Liver (tissue), 9 donors: ENCODE measurements around the gene MRPS9. TPM values are rescaled to one million over a fixed set of nuclear protein-coding genes. Genes with fewer than 3 reads are reported as not detected.

Experiments used
- DNase-seq: peaks from one replicate; pipeline ENCODE4 v3.0.0-alpha.2; 2017; ENCODE audit warnings: low spot score
- H3K27ac ChIP-seq, 2 donors: one replicate each; pipeline ENCODE4 v1.7.0; 2013; ENCODE audit warnings: inconsistent platforms in 2 of 2, low read length in 2 of 2, control low read depth in 1 of 2, low read depth in 1 of 2, mild to moderate bottlenecking in 1 of 2
- H3K27me3 ChIP-seq, 4 donors: one replicate each; pipeline versions ENCODE4 v1.6.1 to v1.7.0; 2013; ENCODE audit warnings: low read length in 3 of 4, inconsistent platforms in 1 of 4, mild to moderate bottlenecking in 1 of 4, moderate library complexity in 1 of 4; ENCODE audit not compliant: control insufficient read depth in 4 of 4, insufficient read depth in 4 of 4
- H3K36me3 ChIP-seq, 4 donors: one replicate each; pipeline versions ENCODE4 v1.6.1 to v1.7.0; 2013; ENCODE audit warnings: low read length in 3 of 4, mild to moderate bottlenecking in 3 of 4, low read depth in 1 of 4, moderate library complexity in 1 of 4; ENCODE audit not compliant: control insufficient read depth in 4 of 4, insufficient read depth in 3 of 4
- H3K4me1 ChIP-seq, 4 donors: one replicate each; pipeline versions ENCODE4 v1.6.1 to v1.7.0; 2013; ENCODE audit warnings: low read length in 3 of 4, mild to moderate bottlenecking in 3 of 4, moderate library complexity in 1 of 4; ENCODE audit not compliant: control insufficient read depth in 4 of 4, insufficient read depth in 4 of 4
- H3K4me3 ChIP-seq, 3 donors: one replicate each; pipeline versions ENCODE4 v1.6.1 to v1.7.0; 2013; ENCODE audit warnings: low read length in 3 of 3, control low read depth in 1 of 3, low read depth in 1 of 3, mild to moderate bottlenecking in 1 of 3
- H3K9ac ChIP-seq, 2 donors: one replicate each; pipeline ENCODE4 v1.7.0; 2013; ENCODE audit warnings: low read length in 2 of 2, mild to moderate bottlenecking in 2 of 2, moderate library complexity in 2 of 2, control low read depth in 1 of 2, low read depth in 1 of 2
- H3K9me3 ChIP-seq, 4 donors: one replicate each; pipeline versions ENCODE4 v1.6.1 to v1.7.0; 2013; ENCODE audit warnings: low read length in 3 of 4; ENCODE audit not compliant: control insufficient read depth in 4 of 4
- CTCF ChIP-seq: fragments of 150-350 bp; IDR thresholded peaks from 2 replicates; pipeline ENCODE4 v1.5.1; 2017; ENCODE audit warnings: improper control_type of control experiment, low read depth, low read length; ENCODE audit not compliant: missing input control
- EGR1 ChIP-seq, 2 donors: IDR thresholded peaks; 2 replicates each; pipeline ENCODE4 v1.6.1; 2016 to 2018; ENCODE audit warnings: antibody characterized with exemption in 2 of 2, low read depth in 2 of 2
- FOXA1 ChIP-seq: IDR thresholded peaks from 2 replicates; pipeline ENCODE4 v1.6.1; 2016; ENCODE audit warnings: antibody characterized with exemption
- FOXA2 ChIP-seq: IDR thresholded peaks from 2 replicates; pipeline ENCODE4 v1.6.1; 2016; ENCODE audit warnings: antibody characterized with exemption
- GABPA ChIP-seq, 2 donors: IDR thresholded peaks in 1 of 2; conservative IDR thresholded peaks in 1 of 2; 2 replicates each; pipeline ENCODE4 v1.6.1; 2016; ENCODE audit warnings: antibody characterized with exemption in 2 of 2, mild to moderate bottlenecking in 1 of 2, moderate library complexity in 1 of 2
- HNF4A ChIP-seq, 2 donors: conservative IDR thresholded peaks; 2 replicates each; pipeline ENCODE4 v1.6.1; 2016; ENCODE audit warnings: antibody characterized with exemption in 2 of 2, mild to moderate bottlenecking in 2 of 2
- HNF4G ChIP-seq: IDR thresholded peaks from 2 replicates; pipeline ENCODE4 v1.6.1; 2016; ENCODE audit warnings: antibody characterized with exemption
- JUND ChIP-seq, 2 donors: IDR thresholded peaks; 2 replicates each; pipeline ENCODE4 v1.6.1; 2016; ENCODE audit warnings: antibody characterized with exemption in 2 of 2
- MAX ChIP-seq: IDR thresholded peaks from 2 replicates; pipeline ENCODE4 v1.6.1; 2016; ENCODE audit warnings: antibody characterized with exemption
- NR2F2 ChIP-seq: IDR thresholded peaks from 2 replicates; pipeline ENCODE4 v1.6.1; 2016; ENCODE audit warnings: antibody characterized with exemption
- RAD21 ChIP-seq, 2 donors: IDR thresholded peaks; 2 replicates each; pipeline ENCODE4 v1.6.1; 2016; ENCODE audit warnings: antibody characterized with exemption in 2 of 2, mild to moderate bottlenecking in 2 of 2
- RXRA ChIP-seq, 2 donors: IDR thresholded peaks; 2 replicates each; pipeline ENCODE4 v1.6.1; 2017 to 2018; ENCODE audit warnings: antibody characterized with exemption in 2 of 2, mild to moderate bottlenecking in 1 of 2
- SP1 ChIP-seq: IDR thresholded peaks from 2 replicates; pipeline ENCODE4 v1.6.1; 2018; ENCODE audit warnings: antibody characterized with exemption, mild to moderate bottlenecking
- TAF1 ChIP-seq: conservative IDR thresholded peaks from 2 replicates; pipeline ENCODE4 v1.6.1; 2016; ENCODE audit warnings: antibody characterized with exemption, mild to moderate bottlenecking
- YY1 ChIP-seq: IDR thresholded peaks from 2 replicates; pipeline ENCODE4 v1.6.1; 2016; ENCODE audit warnings: antibody characterized with exemption, mild to moderate bottlenecking
- WGBS: extraction: QIAGEN DNeasy Blood & Tissue Kit; methylation state at CpG from one replicate; pipeline ENCODE4 v1.1.7; 2013; 5-methylcytosine and 5-hydroxymethylcytosine counted together
- polyA plus RNA-seq, 2 donors: library from polyadenylated mRNA; stranded (reverse) in 1 of 2; unstranded in 1 of 2; fragments of 200-250 nt in 1 of 2; fragments of >200 nt in 1 of 2; fragmentation: Nextera tagmentation in 1 of 2; extraction: Ambion mirVana in 1 of 2; gene quantifications; one replicate each; pipeline versions ENCODE4 v1.2.1 to v1.2.3, GENCODE V29; 2013 to 2015
- total RNA-seq, 2 donors: library from RNA; depleted of rRNA; stranded (reverse); fragments of >200 nt; gene quantifications; one replicate each; pipeline ENCODE4 v1.2.3, GENCODE V29; 2014
- TF ChIP-seq, protein P1 (sequence below): IDR thresholded peaks from 2 replicates; pipeline ENCODE4 v1.6.1; 2016; ENCODE audit warnings: antibody characterized with exemption
- TF ChIP-seq, protein P2 (sequence below): IDR thresholded peaks from 2 replicates; pipeline ENCODE4 v1.6.1; 2016; ENCODE audit warnings: antibody characterized with exemption
- TF ChIP-seq, protein P3 (sequence below): IDR thresholded peaks from 2 replicates; pipeline ENCODE4 v1.6.1; 2016; ENCODE audit warnings: antibody characterized with exemption, mild to moderate bottlenecking
- donor health status: healthy.
- donor health status: healthy.
- donor health status: healthy.
- donor health status: healthy.
- donor health status: healthy.

MRPS9 gene
- total and polyA plus RNA-seq, 4 donors = 11.5 to 27.7 (median 17.9) TPM

DNA sequence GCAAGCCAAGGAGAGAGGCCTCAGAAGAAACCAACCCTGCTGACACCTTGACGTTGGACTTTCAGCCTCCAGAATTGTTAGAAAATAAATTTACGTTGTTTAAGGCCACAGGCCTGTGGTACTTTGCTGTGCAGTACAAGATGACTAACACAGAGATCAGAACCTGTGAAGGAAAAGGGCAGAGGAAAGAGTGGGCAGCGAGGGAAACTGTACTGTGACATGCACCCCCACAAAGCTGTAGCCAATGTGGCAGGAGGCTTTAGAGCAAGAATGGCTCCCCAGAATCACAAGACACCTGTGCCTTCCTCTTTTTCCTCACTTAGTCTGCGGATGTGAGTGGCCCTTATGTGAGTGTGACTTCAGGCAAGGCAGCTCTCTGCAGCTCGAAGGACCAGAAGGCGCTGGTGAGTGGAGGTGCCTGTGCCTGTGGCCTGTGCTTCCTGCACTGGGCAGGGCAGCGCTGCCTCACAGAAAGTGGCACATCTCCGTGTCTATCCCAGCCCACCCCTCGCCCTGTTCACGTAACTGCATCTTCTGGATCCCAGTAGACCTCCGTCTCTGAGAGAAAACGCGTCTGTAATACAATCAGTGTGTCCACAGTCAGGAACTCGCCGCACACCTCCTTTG is 89.5 kb downstream of the MRPS9 start:
- Histone ChIP-seq H3K27ac (no peak overlapping the region), H3K9ac (no peak overlapping the region), H3K9me3 (no peaks in the 10 kb centered on the region), H3K27me3 (no peaks in the 10 kb centered on the region), H3K4me1 (no peaks in the 10 kb centered on the region), H3K4me3 (no peak overlapping the region), H3K36me3 (no peaks in the 10 kb centered on the region)
- 91% methylated on average over 15 of the region's 15 CpGs for WGBS
- DNase-seq = no peak
- TF ChIP-seq TAF1 = no peak

- WGBS = 79% methylated on average over 5 of the region's 5 CpGs
- H3K27ac ChIP-seq = no peak overlapping the region
- TF ChIP-seq EGR1 (IDR thresholded peaks at IDR 0.05; ENCODE audit: low read depth in 2 of 2) (no peak), RXRA (IDR thresholded peaks at IDR 0.05) (no peak), JUND (IDR thresholded peaks at IDR 0.05) (no peak)
- H3K4me1 ChIP-seq = no peaks in the 10 kb centered on the region
- H3K9ac ChIP-seq = no peak overlapping the region
- H3K4me3 ChIP-seq = no peak overlapping the region
- no peak for DNase-seq
- H3K9me3 ChIP-seq = no peaks in the 10 kb centered on the region
- H3K36me3 ChIP-seq = no peaks in the 10 kb centered on the region
- H3K27me3 ChIP-seq = no peaks in the 10 kb centered on the region
Measured at GRCh38 chr2:105129722-105130232, 91.9 kb downstream of the MRPS9 start.

DNA sequence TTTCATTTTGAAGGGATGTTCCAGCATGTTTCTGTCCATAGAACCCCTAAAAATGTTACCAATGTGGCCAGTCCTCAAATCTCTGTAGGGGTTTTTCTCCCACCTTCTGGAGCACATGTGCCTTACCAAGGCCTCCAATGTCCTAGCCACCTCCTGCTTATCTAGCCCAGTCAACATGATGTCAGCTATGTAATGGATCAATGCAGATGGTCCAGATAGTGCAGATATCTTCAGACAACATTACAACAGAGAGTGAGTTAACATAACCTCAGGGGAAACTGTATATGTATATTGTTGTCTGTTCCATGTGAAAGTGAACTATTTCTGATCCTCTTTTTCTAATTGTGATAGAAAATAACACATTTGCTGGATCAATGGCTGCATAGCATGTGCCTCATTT is 92.7 kb downstream of the MRPS9 start:
- Histone ChIP-seq H3K27me3 (no peaks in the 10 kb centered on the region), H3K4me1 (no peaks in the 10 kb centered on the region), H3K27ac (no peak overlapping the region), H3K9me3 (no peaks in the 10 kb centered on the region), H3K4me3 (no peak overlapping the region), H3K9ac (no peak overlapping the region), H3K36me3 (no peaks in the 10 kb centered on the region)
- no peak for TF ChIP-seq HNF4A (conservative IDR thresholded peaks at IDR 0.05)
- no peak for TF ChIP-seq TAF1
- TF ChIP-seq JUND (IDR thresholded peaks at IDR 0.05) = no peak
- TF ChIP-seq RAD21 (IDR thresholded peaks at IDR 0.05) = no peak
- TF ChIP-seq SP1 = no peak
- no peak for TF ChIP-seq GABPA (IDR thresholded peaks at IDR 0.05 in 1 of 2, conservative IDR thresholded peaks at IDR 0.05 in 1 of 2)
- no peak for TF ChIP-seq CTCF
- TF ChIP-seq, protein P1, sequence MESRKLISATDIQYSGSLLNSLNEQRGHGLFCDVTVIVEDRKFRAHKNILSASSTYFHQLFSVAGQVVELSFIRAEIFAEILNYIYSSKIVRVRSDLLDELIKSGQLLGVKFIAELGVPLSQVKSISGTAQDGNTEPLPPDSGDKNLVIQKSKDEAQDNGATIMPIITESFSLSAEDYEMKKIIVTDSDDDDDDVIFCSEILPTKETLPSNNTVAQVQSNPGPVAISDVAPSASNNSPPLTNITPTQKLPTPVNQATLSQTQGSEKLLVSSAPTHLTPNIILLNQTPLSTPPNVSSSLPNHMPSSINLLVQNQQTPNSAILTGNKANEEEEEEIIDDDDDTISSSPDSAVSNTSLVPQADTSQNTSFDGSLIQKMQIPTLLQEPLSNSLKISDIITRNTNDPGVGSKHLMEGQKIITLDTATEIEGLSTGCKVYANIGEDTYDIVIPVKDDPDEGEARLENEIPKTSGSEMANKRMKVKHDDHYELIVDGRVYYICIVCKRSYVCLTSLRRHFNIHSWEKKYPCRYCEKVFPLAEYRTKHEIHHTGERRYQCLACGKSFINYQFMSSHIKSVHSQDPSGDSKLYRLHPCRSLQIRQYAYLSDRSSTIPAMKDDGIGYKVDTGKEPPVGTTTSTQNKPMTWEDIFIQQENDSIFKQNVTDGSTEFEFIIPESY = no peak
- no peak for TF ChIP-seq MAX
- TF ChIP-seq EGR1 (IDR thresholded peaks at IDR 0.05; ENCODE audit: low read depth in 2 of 2) = no peak
- no peak for TF ChIP-seq FOXA2
- no peak for TF ChIP-seq RXRA (IDR thresholded peaks at IDR 0.05)
- TF ChIP-seq, protein P2, sequence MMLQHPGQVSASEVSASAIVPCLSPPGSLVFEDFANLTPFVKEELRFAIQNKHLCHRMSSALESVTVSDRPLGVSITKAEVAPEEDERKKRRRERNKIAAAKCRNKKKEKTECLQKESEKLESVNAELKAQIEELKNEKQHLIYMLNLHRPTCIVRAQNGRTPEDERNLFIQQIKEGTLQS = no peak
- TF ChIP-seq, protein P3, sequence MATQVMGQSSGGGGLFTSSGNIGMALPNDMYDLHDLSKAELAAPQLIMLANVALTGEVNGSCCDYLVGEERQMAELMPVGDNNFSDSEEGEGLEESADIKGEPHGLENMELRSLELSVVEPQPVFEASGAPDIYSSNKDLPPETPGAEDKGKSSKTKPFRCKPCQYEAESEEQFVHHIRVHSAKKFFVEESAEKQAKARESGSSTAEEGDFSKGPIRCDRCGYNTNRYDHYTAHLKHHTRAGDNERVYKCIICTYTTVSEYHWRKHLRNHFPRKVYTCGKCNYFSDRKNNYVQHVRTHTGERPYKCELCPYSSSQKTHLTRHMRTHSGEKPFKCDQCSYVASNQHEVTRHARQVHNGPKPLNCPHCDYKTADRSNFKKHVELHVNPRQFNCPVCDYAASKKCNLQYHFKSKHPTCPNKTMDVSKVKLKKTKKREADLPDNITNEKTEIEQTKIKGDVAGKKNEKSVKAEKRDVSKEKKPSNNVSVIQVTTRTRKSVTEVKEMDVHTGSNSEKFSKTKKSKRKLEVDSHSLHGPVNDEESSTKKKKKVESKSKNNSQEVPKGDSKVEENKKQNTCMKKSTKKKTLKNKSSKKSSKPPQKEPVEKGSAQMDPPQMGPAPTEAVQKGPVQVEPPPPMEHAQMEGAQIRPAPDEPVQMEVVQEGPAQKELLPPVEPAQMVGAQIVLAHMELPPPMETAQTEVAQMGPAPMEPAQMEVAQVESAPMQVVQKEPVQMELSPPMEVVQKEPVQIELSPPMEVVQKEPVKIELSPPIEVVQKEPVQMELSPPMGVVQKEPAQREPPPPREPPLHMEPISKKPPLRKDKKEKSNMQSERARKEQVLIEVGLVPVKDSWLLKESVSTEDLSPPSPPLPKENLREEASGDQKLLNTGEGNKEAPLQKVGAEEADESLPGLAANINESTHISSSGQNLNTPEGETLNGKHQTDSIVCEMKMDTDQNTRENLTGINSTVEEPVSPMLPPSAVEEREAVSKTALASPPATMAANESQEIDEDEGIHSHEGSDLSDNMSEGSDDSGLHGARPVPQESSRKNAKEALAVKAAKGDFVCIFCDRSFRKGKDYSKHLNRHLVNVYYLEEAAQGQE = no peak
- TF ChIP-seq HNF4G = no peak
- no peak for TF ChIP-seq FOXA1
- TF ChIP-seq YY1 = no peak
- TF ChIP-seq NR2F2 = no peak
- no peak for DNase-seq
